ENCODE results near the gene GPR55.

Gene GPR55

GRCh38 chr2:230869914-230870543, 55.0 kb downstream of the GPR55 start:
- DNase-seq (ENCODE audit: extremely low read depth in 1 of 2, low read depth in 1 of 2): no peak

GRCh38 chr2:230868947-230869913, 55.8 kb downstream of the GPR55 start:
- no peak for DNase-seq (ENCODE audit: extremely low read depth in 1 of 2, low read depth in 1 of 2)

GRCh38 chr2:230868161-230868946, 56.7 kb downstream of the GPR55 start:
- DNase-seq (ENCODE audit: extremely low read depth in 1 of 2, low read depth in 1 of 2): no peak

- peak; percentile 32 to 52 for DNase-seq (ENCODE audit: extremely low read depth in 1 of 2, low read depth in 1 of 2)
Observed at GRCh38 chr2:230866756-230867523, 58.1 kb downstream of the GPR55 start.

GRCh38 chr2:230865766-230866755, 59.0 kb downstream of the GPR55 start:
- no peak for DNase-seq (ENCODE audit: extremely low read depth in 1 of 2, low read depth in 1 of 2)

- DNase-seq (ENCODE audit: extremely low read depth in 1 of 2, low read depth in 1 of 2): no peak
Observed at GRCh38 chr2:230865307-230865765, 59.7 kb downstream of the GPR55 start.

- peak; percentile 38 to 62 for DNase-seq (ENCODE audit: extremely low read depth in 1 of 2, low read depth in 1 of 2)
Observed at GRCh38 chr2:230864605-230865306, 60.3 kb downstream of the GPR55 start, which contains the start of gene ITM2C. Gene ITM2C, plus strand, starts transcription at chr2:230864942. Its CDS starts 84 bp downstream, at chr2:230865026.

- no peak for DNase-seq (ENCODE audit: extremely low read depth in 1 of 2, low read depth in 1 of 2)
Observed at GRCh38 chr2:230864122-230864604, 60.9 kb downstream of the GPR55 start.

- no peak for DNase-seq (ENCODE audit: extremely low read depth in 1 of 2, low read depth in 1 of 2)
Observed at GRCh38 chr2:230863442-230864121, 61.5 kb downstream of the GPR55 start.

GRCh38 chr2:230863031-230863430, 62.0 kb downstream of the GPR55 start:
- DNase-seq (ENCODE audit: extremely low read depth in 1 of 2, low read depth in 1 of 2): no peak

GRCh38 chr2:230862292-230862691, 62.8 kb downstream of the GPR55 start:
- DNase-seq (ENCODE audit: extremely low read depth in 1 of 2, low read depth in 1 of 2): no peak

GRCh38 chr2:230861552-230862255, 63.3 kb downstream of the GPR55 start:
- no peak for DNase-seq (ENCODE audit: extremely low read depth in 1 of 2, low read depth in 1 of 2)
